ENCODE measurements around the gene GPI. TPM values are rescaled to one million over a fixed set of nuclear protein-coding genes. Genes with fewer than 3 reads are reported as not detected.
"Not testable (repeated sequence)": the region's sequence is repeated elsewhere in the genome, so short reads cannot be mapped to it uniquely, and the experiment has no call there.

Gene GPI
- 401 and 403 TPM in 2 replicates for total RNA-seq (2014; rRNA removed; shearing (Covaris generic))

DNA sequence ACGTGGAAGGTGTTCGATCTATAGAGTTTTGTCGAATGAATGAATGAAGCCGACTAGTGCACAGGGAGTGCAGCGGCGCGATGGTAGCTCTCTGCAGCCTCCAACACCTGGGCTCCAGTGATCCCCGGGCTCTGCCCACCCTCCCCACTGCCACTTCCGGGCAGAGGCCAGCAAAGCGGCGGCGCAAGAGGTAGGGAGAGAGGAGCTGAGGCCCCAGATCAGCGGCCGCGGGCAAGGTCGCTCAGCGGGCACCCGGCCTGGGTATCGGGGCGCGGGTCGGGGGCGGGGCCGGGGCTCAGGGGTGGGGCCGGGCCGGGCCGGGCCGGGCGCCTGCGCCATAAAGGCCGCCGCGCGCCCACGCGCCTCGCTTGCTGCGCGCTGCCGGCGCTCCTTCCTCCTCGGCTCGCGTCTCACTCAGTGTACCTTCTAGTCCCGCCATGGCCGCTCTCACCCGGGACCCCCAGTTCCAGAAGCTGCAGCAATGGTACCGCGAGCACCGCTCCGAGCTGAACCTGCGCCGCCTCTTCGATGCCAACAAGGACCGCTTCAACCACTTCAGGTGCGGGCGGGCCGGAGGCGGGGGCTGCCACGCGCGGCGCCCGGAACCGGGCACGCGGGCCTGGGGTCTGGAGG, at the start of gene GPI:
TSS of gene GPI (plus strand) at position 367 of the 633 bp plus-strand sequence. CDS start at position 438, 71 bp downstream.
- peak; percentile 75 for DNase-seq (ENCODE audit: low spot score)

DNA sequence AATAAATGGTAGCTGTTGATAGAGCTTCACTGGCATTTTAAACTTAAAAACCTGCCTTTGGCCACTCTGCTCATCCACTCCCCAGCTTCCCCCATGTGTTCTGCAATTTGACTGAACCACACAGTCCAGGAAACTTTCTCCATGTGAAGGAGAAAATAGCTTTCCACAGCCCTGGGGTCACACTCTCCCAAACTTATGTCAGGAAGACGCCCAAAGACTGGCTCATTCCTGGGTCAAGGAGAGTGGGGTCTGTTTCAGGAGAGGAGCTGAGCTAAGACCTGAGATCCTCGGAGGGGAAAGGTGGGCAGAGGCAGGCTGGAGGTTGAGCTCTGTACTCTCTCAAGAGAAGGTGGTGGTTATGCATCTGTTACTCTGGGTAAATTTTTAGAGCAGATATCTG, 48.7 kb upstream of the GPI start:
- no peak for DNase-seq (ENCODE audit: low spot score)

DNA sequence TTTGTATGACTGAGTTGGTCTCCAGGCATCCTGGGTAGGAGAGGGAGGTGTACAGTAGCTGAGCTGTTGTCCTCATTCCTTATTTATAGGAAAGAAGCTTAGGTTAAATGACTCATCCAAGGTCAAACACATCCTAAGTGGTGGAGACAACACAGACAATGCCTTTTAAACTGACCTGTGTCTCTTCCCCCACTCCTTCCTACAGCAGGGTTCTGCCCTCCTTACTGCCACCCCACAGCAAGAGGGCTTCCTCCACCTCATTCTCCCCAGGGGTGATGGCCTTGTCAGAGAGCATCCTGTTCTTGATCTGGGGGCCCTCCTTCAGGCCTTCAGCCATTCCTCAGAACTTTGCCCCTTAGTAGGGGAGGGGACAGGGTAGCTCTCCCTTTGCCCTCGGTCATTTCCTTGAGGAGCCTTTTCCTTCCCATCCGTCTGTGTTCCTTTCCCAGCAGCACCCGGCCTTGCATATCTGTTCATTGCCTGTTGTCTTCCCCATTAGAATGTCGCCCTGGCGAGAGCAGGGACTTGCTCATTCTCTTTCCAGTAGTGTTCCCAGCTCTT, 48.2 kb upstream of the GPI start:
- peak; percentile 19 for DNase-seq (ENCODE audit: low spot score)

DNA sequence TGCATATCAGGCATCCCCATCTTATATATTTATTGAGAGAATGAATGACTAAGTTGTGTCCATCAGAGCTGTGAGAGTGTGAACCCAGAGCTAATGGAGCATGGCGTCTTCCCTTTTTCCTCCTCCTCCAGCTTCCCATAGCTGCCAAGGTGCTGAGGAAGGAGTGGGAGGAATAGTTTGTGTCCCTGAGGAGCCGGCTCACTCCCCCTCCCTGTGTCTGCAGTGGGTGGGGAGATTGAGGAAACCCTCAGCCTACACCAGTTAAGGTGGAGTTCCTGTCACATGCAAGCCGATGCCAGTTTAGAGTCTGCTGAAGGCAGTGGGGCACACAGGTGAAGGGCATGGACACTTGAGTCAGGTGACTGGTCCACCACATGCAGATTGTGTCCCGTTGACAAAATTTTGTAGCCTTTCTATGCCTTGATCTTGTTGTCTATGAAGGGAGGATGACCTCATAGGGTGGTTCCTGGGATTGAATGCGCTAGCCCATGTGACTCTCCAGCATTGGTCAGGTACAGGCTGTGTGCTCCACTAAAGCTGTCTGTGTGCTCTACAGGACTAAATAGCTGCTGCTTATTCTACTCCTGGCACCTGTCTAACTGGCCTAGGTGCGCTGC, 47.6 kb upstream of the GPI start:
- DNase-seq (ENCODE audit: low spot score), result peak; percentile 44

DNA sequence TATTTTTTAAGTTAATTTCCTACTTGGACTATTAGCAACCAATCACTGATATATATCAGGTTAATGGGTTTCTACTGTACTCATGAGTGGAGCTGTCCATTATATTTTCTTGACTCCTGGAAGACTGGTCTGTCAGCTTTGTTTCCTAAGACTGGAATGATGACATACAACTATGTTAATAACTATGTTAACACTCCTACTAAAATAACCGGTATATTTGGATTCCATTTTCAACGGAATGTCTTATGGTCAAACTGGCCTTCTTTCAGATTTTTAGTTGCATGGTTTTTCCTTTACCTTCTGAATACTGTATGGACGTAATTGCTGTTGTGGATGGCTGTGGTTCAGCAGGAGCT, 45.8 kb upstream of the GPI start:
- DNase-seq (ENCODE audit: low spot score), result no peak

DNA sequence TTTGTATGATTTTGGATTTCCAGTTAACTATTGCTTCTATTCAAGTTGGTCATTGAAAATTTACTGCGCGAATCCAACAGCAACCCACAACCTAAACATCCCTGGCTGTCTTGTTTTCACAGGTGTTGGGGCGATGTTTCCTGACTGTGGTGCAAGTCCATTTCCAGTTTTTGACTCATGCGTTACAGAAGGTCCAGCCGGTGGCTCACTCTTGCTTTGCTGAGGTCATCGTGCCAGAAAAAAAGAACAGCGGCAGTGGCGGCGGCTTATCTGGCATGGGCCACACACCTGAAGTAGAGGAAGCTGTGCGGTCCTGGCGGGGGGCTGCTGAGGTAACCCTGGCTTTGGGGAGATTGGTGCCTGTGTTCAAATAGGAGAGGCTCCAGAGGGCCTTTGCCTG, 45.2 kb upstream of the GPI start:
- DNase-seq (ENCODE audit: low spot score), result no peak

DNA sequence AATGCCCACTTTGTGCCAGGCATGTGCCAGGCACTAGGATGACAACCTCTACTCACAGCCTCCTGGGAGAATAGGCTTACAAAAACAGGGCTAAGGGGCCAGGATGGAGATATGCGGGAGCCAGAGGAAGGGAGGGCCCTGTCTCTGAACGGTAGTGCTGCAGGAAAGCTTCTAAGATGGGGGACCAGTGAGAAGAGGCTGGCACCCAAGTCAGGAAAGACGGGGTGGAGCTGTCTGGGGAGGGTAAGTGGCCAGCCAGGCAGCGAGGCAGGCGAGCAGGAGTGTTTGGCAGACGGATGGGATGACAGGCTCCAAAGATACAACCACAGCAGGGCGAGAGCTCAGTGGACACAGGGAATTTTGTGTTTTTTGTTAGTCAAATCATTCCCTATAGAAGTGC, 44.7 kb upstream of the GPI start:
- no peak for DNase-seq (ENCODE audit: low spot score)

DNA sequence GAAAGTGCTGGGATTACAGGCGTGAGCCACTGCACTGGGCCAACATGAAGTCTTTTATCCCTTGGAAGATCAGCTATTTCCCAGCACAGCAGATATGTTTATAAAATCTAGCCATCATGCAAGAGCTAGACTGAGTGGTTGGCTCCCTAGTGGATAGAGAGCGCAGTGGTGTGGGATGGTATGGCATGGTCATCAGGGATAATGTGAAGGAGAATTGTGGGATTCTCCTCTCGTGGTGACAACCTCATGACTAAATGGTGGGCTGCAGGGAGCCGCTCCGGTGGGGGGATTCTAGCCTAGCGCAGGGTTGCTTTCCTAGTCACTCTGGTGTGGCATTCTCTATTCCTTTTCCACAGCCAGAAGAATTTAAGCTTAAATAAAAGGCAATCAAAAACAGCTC, 43.3 kb upstream of the GPI start:
- no peak for DNase-seq (ENCODE audit: low spot score)

DNA sequence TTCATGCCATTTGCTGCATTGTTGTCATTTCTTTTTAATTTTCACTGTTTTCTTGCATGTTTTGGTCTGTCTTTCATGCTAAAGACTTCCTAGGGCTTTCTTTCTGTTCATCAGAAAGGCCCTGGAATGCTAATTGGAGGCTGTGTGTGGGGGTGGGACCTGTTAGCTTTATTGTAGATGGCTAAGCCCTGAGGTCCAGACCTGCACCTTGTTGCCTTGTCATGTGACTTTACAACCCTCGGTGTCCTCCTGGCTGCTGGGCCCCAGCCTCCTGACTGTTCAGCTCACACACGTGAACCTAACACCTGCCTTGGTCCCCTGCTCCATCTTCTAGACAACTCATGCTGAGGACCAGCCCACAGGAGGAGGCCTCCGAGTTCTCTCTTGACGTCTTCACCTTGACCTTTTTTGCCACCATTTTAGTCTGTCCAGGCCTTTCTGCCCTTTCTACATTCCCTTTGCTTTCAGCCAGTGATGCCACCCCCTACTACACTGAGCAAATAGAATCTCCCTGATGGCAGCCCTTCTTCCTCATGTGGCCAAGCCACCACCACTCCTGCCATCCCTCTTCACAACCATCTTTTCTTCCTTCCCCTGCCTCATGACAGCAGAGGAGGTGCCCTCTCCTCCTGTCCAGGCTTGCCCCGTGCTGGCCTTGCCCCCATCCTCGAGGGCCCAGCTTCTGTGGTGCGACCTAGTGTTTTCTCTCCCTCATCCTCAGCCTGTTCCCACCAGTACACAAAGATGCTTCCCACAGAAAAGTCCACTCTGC, 41.4 kb upstream of the GPI start:
- DNase-seq (ENCODE audit: low spot score), result no peak

DNA sequence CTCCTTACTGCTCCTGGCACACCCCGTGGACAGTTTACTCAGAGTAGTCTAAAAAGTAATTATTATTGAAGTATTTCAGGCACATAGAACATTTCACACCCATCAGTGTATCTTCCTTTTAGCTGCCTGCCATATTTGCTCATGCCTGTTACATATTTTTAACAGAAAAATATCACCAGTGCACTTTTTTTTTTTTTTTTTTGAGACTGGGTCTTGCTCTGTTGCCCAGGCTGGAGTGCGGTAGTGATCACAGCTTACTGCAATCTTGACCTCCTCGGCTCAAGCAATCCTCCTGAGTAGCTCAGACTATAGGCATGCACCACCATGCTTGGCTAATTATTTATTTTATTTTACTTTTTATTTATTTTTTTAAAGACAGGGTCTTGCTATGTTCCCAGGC, 40.7 kb upstream of the GPI start:
- no peak for DNase-seq (ENCODE audit: low spot score)

DNA sequence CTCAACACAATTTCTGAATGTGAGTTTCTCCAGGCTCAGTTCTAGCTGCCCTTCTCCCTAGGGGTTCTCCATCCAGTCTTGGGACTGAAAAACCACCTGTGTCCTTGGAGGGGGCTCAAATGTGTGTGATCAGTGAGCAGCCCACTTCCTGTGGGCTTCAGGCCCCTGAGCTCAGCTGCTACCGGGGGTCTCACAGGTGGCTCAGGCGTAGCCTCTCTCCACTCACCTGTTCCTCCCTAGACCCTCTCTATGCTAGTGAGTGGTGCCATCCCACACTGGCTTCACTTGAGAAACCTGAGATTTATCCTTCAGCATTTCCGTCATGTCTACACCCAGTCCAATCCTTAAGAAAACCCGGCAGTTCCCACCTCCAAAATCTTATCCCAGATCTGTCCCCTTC, 39.8 kb upstream of the GPI start:
- no peak for DNase-seq (ENCODE audit: low spot score)

DNA sequence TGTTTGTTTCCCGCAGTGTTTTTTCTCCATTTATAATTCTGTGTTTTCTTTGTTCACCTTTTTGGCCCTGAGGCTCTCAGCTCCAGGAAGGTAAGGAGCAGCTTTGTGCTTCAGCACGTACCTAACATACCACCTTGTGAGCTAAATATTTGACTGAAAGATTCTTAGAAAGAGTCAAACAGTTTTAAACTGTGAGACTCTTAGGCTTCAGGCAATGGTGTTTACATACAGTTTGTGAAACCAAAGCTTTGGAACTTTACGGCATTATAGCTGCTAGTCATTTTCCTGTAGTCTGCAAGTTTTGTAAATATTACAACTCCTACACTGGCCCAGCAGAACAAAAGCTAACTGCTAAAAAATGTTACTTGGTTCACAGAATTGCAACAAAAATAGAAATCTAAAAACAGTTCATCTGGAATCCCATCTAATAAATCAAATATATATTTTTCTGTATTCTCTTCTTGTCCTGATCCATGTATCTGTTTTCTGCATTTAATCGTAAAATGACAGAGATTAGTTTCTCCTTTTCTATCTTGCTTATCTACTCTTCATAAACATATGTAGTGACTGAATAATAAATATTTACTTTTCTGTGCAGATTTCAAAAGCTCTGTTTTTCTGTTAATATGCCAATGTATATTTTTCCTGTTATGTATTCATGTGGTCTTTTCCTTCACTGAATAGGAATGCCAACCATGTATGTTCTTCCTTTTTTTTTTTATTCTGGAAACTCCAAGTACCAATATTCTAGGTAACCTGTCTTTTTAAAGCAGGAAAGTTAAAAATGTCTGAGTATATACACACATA, 38.8 kb upstream of the GPI start:
- DNase-seq (ENCODE audit: low spot score), result no peak

DNA sequence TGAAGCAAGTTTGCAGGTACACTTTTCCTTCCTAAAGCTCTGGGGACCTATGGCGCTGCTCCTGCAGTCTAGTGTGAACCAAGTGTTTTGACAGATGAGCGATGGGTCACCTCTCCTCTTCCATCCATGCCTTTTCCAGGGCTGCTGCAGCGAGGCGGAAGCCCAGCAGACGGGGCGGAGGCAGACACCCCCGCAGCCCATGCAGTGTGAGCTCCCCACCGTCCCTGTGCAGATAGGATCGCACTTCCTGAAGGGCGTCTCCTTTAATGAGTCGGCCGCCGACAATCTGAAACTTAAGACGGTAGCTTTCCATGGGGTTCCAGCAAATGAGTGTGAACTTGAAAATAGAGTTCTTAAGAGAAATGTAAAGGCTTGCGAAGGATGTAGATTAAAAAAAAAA, 37.1 kb upstream of the GPI start:
- DNase-seq (ENCODE audit: low spot score), result no peak

DNA sequence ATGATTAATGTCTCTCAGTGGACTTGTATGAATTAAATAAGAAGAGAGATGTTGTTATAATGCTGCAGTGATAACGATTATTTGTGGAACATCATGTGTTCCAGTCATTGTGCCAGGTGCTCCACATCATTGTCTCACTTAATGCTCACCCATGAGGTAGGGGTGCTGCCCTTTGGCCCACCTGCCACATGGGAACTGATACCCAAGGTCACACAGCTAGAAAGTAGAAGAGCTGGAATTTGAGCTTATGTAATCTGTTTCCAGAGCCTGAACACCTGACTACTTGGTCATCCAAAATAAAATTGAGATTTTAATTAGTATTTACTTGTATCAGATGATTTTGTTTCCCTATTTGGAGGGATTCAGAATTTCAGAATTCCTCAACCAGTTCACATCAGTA, 36.0 kb upstream of the GPI start:
- DNase-seq (ENCODE audit: low spot score), result no peak

DNA sequence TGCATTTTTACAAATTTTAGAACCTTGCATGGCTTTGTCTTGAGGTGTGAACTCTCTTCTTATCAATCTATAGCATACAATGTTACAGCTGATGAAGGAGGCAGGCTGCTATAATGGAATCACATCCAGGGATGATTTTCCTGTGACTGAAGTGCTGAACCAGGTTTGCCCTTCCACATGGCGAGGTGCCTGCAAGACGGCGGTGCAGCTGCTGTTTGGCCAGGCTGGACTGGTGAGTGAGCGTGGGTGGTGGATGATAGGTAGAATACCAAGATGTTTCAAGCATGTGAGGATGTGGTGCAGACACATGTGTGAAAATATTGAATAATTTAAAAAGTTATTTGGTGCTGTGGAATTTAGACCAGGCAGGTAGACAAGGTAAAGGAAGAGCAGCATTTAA, 34.9 kb upstream of the GPI start:
- no peak for DNase-seq (ENCODE audit: low spot score)

DNA sequence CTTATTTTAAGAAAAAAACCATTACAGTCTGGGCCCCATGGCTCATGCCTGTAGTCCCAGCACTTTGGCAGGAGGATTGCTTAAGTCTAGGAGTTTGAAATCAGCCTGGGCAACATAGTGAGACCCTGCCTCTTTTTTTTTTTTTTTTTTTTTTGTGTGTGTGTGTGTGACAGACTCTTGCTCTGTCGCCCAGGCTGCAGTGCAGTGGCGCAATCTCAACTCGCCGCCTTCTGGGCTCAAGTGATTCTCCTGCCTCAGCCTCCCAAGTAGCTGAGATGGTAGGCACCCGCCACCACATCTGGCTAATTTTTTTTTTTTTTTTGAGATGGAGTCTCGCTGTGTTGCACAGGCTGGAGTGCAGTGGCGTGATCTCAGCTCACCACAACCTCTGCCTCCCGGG, 34.4 kb upstream of the GPI start:
- DNase-seq (ENCODE audit: low spot score), result not testable (repeated sequence)

DNA sequence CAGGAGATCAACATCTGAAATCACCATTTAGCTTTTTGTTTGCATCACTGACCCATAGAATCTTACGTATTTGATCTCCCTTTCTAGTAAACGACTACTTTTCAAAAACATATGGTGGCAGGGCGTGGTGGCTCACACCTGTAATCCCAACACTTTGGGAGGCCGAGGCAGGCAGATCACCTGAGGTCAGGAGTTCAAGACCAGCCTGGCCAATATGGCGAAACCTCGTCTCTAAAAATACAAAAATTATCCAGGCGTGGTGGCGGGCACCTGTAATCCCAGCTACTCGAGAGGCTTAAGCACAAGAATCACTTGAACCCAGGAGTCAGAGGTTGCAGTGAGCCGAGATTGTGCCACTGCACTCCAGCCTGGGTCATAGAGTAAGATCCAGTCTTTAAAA, 33.4 kb upstream of the GPI start:
- not testable (repeated sequence) for DNase-seq (ENCODE audit: low spot score)

DNA sequence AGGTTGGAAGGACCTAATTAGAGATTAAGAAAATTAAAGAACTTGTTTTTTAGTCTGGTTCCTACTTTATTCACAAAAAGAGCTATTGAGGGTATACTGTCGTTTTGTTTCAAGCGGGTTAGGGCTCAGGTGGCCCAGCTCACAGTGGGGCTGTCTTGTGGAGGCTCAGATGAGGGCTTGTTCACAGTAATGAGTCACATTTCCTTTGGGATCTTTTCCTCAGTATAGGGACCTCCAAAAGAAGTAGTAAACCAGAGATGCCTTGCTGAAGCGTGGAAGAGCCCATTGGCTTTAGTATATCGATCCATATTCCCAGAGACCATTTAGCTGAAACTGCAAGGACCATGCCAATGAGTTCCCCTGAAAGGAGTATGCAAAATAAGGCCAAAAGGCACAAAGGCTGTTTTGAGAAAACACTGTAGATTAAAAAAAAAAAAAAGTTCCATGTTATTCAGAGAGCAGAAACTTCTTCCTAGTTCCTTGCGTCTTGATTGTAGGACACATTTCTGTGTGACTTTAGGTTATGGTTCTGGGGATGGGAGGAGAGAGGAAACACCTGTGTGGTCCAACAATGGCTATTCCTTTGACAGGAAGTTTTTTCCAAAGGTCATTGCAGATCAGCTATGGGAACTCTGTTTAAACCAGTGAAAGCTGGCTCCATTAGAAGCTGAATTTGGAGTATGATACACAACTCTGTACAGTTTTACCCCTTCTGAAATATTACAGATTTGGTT, 32.8 kb upstream of the GPI start:
- DNase-seq (ENCODE audit: low spot score), result no peak

DNA sequence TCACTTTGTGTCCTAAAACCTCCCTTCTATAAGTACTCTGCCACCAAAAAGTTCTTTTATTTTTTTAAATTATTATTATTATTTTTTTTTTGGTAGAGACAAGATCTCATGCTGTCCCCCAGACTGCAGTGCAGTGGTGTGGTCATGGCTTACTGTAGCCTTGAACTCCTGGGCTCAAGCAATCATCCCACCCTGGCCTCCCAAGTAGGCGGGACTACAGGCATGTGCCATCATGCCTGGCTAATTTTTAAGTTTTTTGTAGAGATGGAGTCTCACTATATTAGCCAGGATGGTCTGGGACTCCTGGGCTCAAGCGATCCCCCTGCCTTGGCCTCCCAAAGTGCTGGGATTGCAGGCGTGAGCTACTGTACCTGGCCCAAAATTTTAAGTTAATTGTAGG, 29.1 kb upstream of the GPI start:
- DNase-seq (ENCODE audit: low spot score), result no peak

DNA sequence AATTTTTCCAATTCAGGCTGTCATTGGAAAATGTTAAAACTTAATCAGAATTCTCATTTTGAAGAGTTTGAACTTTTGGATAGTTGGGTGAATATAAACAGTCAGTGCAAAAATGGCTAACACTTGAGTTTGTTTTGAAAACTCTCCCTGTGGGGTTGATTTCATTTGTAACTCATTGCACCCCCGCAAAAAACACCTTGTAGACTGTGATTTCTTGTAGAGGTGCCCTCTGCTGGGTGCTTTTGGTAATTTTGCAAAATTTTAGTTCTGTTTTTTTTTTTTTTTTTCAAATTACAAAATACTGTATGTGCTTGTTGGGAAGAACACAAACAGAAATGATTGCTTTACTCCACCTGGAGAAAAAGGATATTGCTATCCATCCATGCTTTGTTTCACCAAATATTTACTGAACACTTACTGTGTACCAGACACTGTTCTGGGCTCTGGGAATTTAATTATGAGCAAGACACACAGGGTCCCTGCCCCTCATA, 28.2 kb upstream of the GPI start:
- DNase-seq (ENCODE audit: low spot score), result peak; percentile 71

DNA sequence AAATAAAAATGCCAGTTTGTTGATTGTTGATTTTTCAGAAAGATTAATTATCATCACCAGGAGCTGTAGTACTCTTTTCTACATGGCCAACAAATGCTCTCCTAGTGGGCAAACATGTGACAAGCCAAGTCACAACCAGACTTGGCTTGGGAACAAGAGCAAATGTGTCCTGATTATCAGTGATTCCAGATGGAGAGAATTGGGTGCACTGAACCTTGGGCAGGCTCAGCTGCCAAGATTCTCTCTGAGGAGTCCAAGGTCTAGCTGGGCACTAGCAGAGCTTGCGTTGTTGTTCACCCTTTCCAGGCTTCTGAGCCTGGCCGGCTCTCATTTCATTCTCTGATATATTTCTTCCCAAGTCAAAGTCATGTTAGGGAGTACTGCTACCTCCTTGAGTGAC, 27.3 kb upstream of the GPI start:
- DNase-seq (ENCODE audit: low spot score), result no peak

Data from HT-29 (cell line).